ENCODE results near the gene FOLR2. TPM values are rescaled to one million over a fixed set of nuclear protein-coding genes. Genes with fewer than 3 reads are reported as not detected.
"Not testable (repeated sequence)": the region's sequence is repeated elsewhere in the genome, so short reads cannot be mapped to it uniquely, and the experiment has no call there.

FOLR2 gene
- total and polyA plus RNA-seq, 2 experiments from 2014 or later = not detected

GRCh38 chr11:72203163-72203562 is 13.4 kb upstream of the FOLR2 start:
- no peaks in the 10 kb centered on the region for H3K27me3 ChIP-seq
- no peak for TF ChIP-seq CTCF (IDR thresholded peaks at IDR 0.05; ENCODE audit: low read depth, low read length)
- no peak overlapping the region for H3K27ac ChIP-seq
- no peak overlapping the region for H3K4me3 ChIP-seq
- no peak for DNase-seq (ENCODE audit: low read depth in 1 of 2, low spot score in 1 of 2)
- H3K9me3 ChIP-seq (ENCODE audit: low read depth) = no peaks in the 10 kb centered on the region
- no peaks in the 10 kb centered on the region for H3K4me1 ChIP-seq (ENCODE audit: low read depth)
- no peaks in the 10 kb centered on the region for H3K36me3 ChIP-seq

- Histone ChIP-seq H3K36me3 (no peaks in the 10 kb centered on the region), H3K27me3 (no peaks in the 10 kb centered on the region), H3K27ac (no peak overlapping the region), H3K4me3 (no peak overlapping the region), H3K4me1 (ENCODE audit: low read depth) (no peaks in the 10 kb centered on the region), H3K9me3 (ENCODE audit: low read depth) (no peaks in the 10 kb centered on the region)
- DNase-seq (ENCODE audit: low read depth in 1 of 2, low spot score in 1 of 2) = peak in 1 of 2 donors; percentile 16
- TF ChIP-seq CTCF (IDR thresholded peaks at IDR 0.05; ENCODE audit: low read depth, low read length) = no peak
These were observed 11.7 kb upstream of the FOLR2 start for GRCh38 chr11:72204886-72205285.

- H3K9me3 ChIP-seq (ENCODE audit: low read depth); H3K4me1 ChIP-seq (ENCODE audit: low read depth); H3K27me3 ChIP-seq; H3K36me3 ChIP-seq; H3K27ac ChIP-seq; H3K4me3 ChIP-seq; DNase-seq (ENCODE audit: low read depth in 1 of 2, low spot score in 1 of 2): not testable (repeated sequence)
These were observed 9.8 kb upstream of the FOLR2 start for GRCh38 chr11:72206794-72207193.

- no peak for DNase-seq (ENCODE audit: low read depth in 1 of 2, low spot score in 1 of 2)
- Histone ChIP-seq H3K4me3 (no peak overlapping the region), H3K36me3 (no peaks in the 10 kb centered on the region), H3K4me1 (ENCODE audit: low read depth) (no peaks in the 10 kb centered on the region), H3K9me3 (ENCODE audit: low read depth) (no peaks in the 10 kb centered on the region), H3K27me3 (peaks cover 6% of the 10 kb centered on the region), H3K27ac (no peak overlapping the region)
- no peak for TF ChIP-seq CTCF (IDR thresholded peaks at IDR 0.05; ENCODE audit: low read depth, low read length)
These were observed 8.3 kb upstream of the FOLR2 start for GRCh38 chr11:72208281-72208680.

GRCh38 chr11:72209101-72209500 is 7.5 kb upstream of the FOLR2 start:
- H3K4me3 ChIP-seq = no peak overlapping the region
- H3K36me3 ChIP-seq = no peaks in the 10 kb centered on the region
- peaks cover 6% of the 10 kb centered on the region for H3K27me3 ChIP-seq
- H3K4me1 ChIP-seq (ENCODE audit: low read depth) = no peaks in the 10 kb centered on the region
- no peak for TF ChIP-seq CTCF (IDR thresholded peaks at IDR 0.05; ENCODE audit: low read depth, low read length)
- H3K9me3 ChIP-seq (ENCODE audit: low read depth) = no peaks in the 10 kb centered on the region
- no peak overlapping the region for H3K27ac ChIP-seq
- DNase-seq (ENCODE audit: low read depth in 1 of 2, low spot score in 1 of 2) = no peak

- DNase-seq (ENCODE audit: low read depth in 1 of 2, low spot score in 1 of 2) = no peak
- H3K4me3 ChIP-seq = no peak overlapping the region
- TF ChIP-seq CTCF (IDR thresholded peaks at IDR 0.05; ENCODE audit: low read depth, low read length) = no peak
These were observed 1.2 kb downstream of the FOLR2 start for GRCh38 chr11:72217841-72218240.

More at GRCh38 chr11:72217841-72218240, 1.2 kb downstream of the FOLR2 start:
- Histone ChIP-seq H3K27me3 (peaks cover 15% of the 10 kb centered on the region), H3K4me1 (ENCODE audit: low read depth) (peaks cover 15% of the 10 kb centered on the region), H3K27ac (no peak overlapping the region), H3K36me3 (no peaks in the 10 kb centered on the region), H3K9me3 (ENCODE audit: low read depth) (no peaks in the 10 kb centered on the region)

Data from cardiac muscle cell (in vitro differentiated cells and primary cell).